Stimulated activated naive CD8-positive, alpha-beta T cell treated with anti-CD3 and anti-CD28 coated beads, Interleukin-15, Interleukin-2, amounts not matched to agents 100 U/mL and 50 U/mL, for 24 hours (primary cell): Measurements from ENCODE around the gene CAV1.
"Not testable (repeated sequence)": the region's sequence is repeated elsewhere in the genome, so short reads cannot be mapped to it uniquely, and the experiment has no call there.

Experiments used
- ATAC-seq: fragments of 150-1000 bp; cut with Tn5 transposase; one replicate; pipeline ENCODE4 v1.10.0; 2021
- DNase-seq: peaks from one replicate; pipeline ENCODE4 v3.0.0; 2021

Gene CAV1

GRCh38 chr7:116582806-116583444, 58.1 kb downstream of the CAV1 start:
- ATAC-seq (peak; percentile 26), DNase-seq (no peak)

- ATAC-seq (peak; percentile 48), DNase-seq (peak; percentile 33)
These were observed 58.8 kb downstream of the CAV1 start for GRCh38 chr7:116583653-116584052.

- ATAC-seq (no peak), DNase-seq (no peak)
These were observed 59.9 kb downstream of the CAV1 start for GRCh38 chr7:116584721-116585120.

- ATAC-seq (no peak), DNase-seq (no peak)
These were observed 60.6 kb downstream of the CAV1 start for GRCh38 chr7:116585392-116585791.

GRCh38 chr7:116585967-116586366, 61.1 kb downstream of the CAV1 start:
- DNase-seq = no peak
- no peak for ATAC-seq

- not testable (repeated sequence) for ATAC-seq
These were observed 62.4 kb downstream of the CAV1 start for GRCh38 chr7:116587200-116587599.

GRCh38 chr7:116588225-116588624, 63.4 kb downstream of the CAV1 start:
- peak; percentile 96 for ATAC-seq
- DNase-seq = peak; percentile 62

More at GRCh38 chr7:116587200-116587599, 62.4 kb downstream of the CAV1 start:
- DNase-seq = not testable (repeated sequence)

- ATAC-seq (no peak), DNase-seq (no peak)
These were observed 64.1 kb downstream of the CAV1 start for GRCh38 chr7:116588641-116589594.

- DNase-seq = no peak
- no peak for ATAC-seq
These were observed 66.6 kb downstream of the CAV1 start for GRCh38 chr7:116591202-116592040.

- ATAC-seq = no peak
These were observed 67.2 kb downstream of the CAV1 start for GRCh38 chr7:116592041-116592355.

GRCh38 chr7:116592445-116592844, 67.6 kb downstream of the CAV1 start:
- DNase-seq = no peak

More at GRCh38 chr7:116592041-116592355, 67.2 kb downstream of the CAV1 start:
- DNase-seq = no peak

GRCh38 chr7:116593359-116594075, 68.7 kb downstream of the CAV1 start:
- ATAC-seq (no peak), DNase-seq (no peak)

More at GRCh38 chr7:116592445-116592844, 67.6 kb downstream of the CAV1 start:
- no peak for ATAC-seq

GRCh38 chr7:116595063-116595462, 70.2 kb downstream of the CAV1 start:
- DNase-seq = no peak
- no peak for ATAC-seq

- no peak for DNase-seq
- no peak for ATAC-seq
These were observed 72.5 kb downstream of the CAV1 start for GRCh38 chr7:116597384-116597783.

GRCh38 chr7:116598278-116598677, 73.4 kb downstream of the CAV1 start:
- ATAC-seq (no peak), DNase-seq (no peak)

GRCh38 chr7:116598861-116599260, 74.0 kb downstream of the CAV1 start:
- DNase-seq (no peak), ATAC-seq (no peak)

- DNase-seq (peak; percentile 19), ATAC-seq (peak; percentile 84)
These were observed 76.6 kb downstream of the CAV1 start for GRCh38 chr7:116601426-116601825.

- DNase-seq (no peak), ATAC-seq (no peak)
These were observed 82.5 kb downstream of the CAV1 start for GRCh38 chr7:116607299-116607698.

- no peak for DNase-seq
- no peak for ATAC-seq
These were observed 85.4 kb downstream of the CAV1 start for GRCh38 chr7:116610210-116610609.

- DNase-seq = no peak
- ATAC-seq = no peak
These were observed 85.9 kb downstream of the CAV1 start for GRCh38 chr7:116610721-116611120.
